ENCODE measurements around the gene NR6A1.

The NR6A1 gene

DNA sequence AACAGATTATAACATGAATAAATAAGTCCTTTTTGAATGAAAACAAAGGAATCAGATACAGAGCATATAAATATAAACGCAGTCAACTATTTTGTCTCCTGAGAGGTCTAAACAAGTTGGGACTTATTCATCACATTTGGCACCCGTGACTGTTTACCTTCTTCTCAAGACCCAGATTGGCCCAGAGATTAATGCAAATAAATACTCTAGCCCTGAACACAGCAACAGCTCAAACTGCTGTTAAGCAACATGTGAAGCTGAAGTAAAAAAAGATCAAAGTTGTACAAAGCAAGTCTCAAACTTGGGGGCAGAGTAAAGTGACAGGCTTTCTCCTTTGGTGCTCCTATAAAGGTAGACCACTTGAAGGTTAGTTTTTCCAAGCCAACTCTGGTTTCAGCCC lies 168.9 kb downstream of the NR6A1 start:
- DNase-seq: peak; percentile 66

GRCh38 chr9:124600407-124600806 lies 170.7 kb downstream of the NR6A1 start:
- no peak for DNase-seq

- no peak for DNase-seq
These were observed 171.9 kb downstream of the NR6A1 start for GRCh38 chr9:124599121-124599795.

- no peak for DNase-seq
These were observed 173.1 kb downstream of the NR6A1 start for GRCh38 chr9:124598048-124598447.

GRCh38 chr9:124596172-124596839 lies 174.8 kb downstream of the NR6A1 start:
- no peak for DNase-seq

DNA sequence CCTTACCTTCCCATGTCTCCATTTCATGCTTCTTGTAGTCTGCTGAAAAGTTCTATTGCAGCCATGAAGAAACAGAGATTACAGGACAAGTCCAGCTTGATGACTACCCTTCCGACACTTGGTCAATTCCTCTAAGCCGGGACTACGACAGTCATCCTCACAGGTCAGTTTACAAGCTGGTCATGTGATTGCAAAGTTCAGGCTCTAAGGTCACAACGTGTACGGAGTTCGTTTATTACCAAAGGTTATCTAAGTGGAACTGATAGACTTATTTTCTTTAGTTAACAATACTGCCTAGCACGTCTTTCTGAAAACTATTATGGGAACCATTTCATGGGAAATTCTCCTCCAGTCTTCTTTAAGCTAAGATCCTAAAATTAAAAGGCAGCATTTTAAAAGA lies 175.4 kb downstream of the NR6A1 start:
- DNase-seq: no peak

DNA sequence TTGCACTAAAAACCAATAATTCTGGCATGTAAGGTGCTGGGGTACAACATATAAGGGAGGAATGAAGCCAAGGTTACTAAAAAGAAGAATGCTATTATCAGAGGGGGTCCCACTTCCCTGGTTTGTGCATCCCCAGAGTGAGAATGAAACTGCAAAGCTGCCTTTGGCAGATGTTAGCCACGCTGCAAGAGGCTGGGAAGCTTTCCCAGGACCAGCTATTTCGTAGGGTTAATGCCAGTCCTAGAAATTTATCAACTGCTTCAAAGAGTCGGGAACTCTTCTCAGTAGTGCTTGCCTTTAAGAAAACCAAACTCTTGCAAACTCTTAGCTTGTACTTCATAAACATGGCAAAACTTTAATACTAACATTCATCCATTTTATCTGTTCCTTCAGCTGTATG lies 176.4 kb downstream of the NR6A1 start:
- no peak for DNase-seq

DNA sequence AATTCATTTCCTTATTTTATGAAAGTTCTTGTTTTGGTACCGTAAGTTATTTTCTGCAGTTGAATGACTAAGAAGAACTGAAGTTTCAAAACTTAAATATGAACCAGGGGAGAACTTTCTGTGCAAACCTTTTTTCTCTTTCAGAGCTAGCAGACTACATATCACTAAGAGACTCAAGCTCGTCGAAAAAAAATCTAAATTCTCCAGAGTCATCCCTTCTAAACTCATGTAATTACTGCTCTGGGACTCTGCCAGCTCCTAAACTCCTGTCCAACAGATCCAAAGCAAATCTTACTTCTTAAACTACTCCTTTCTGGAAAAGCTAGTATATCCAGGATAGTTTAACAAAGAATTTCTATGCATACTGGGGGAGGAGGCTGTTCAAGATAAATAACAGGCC lies 176.9 kb downstream of the NR6A1 start:
- DNase-seq: no peak

DNA sequence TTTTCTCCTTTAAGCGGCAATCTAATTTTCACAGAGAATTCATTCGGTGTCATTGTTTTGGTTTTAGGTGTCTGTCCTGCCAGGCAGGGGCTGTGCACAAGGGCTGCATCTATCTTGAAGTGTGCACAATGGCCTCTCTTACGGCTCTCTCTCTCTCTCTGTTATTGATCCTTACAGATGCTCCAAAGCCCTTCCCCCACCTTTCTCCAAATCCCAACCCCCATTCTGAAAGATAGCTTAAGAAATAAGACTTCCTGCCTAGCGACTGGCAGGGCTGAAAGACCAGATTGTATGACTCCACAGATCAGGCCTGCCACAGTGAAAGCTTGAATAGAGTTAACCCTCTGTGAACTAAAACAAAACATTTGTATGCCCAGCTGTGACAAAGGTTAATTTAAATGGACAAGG lies 177.5 kb downstream of the NR6A1 start:
- peak; percentile 20 for DNase-seq

DNA sequence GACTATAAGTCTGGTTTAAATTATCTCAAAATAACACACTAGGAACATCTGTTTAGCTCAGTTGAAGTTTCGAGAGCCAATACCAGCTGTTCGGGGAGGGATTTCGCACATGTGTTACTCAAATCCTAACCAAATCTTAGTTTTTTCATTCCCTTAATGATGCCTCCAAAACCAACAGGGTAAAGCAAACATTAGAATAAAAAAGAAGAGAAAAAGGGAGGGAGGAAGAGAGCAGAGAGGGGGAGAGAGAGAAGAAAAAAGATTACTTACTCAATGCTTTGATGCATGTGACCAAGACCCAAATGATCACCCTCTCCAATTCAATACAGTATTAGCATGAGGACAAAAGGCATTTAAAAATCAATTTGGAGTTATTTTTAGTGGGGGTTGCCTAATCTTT lies 177.9 kb downstream of the NR6A1 start:
- DNase-seq: no peak

DNA sequence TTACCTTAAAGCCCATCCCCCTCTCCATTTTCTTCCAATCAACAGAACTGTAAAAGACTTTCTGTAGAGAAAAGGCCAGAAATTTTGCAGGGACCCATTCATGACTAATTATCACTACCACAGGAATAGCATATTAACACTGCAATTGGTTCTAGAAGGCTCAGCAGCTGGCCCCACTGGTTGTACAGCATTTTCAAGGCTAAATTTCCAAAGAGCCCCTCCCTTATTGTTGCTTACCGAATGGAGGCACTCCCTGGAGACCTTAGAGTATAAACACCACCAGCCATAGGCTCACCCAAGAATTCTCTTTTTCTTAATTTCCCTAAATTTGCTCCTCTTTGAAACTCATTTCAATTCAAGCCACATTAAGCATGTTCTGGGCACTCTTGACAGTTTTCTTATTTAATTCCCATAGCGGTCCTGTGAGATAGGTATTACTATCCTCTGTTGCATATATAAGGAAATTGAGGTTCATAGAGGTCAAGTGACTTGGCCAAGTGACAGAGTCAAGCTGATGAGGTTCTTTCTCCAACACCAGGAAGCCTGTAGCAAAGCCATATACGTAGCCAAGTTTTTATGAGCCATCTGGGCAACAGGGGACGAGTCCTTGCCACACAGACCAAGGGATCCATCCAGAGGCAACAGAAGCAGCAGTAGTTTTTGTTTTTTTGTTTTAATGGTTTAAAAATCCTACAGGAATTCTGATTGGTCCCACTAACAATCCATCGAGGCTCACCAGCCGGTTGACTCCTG lies 180.0 kb downstream of the NR6A1 start:
- DNase-seq: no peak

GRCh38 chr9:124584631-124585030 lies 186.5 kb downstream of the NR6A1 start:
- DNase-seq: no peak

GRCh38 chr9:124583134-124583533 lies 188.0 kb downstream of the NR6A1 start:
- DNase-seq: no peak

DNA sequence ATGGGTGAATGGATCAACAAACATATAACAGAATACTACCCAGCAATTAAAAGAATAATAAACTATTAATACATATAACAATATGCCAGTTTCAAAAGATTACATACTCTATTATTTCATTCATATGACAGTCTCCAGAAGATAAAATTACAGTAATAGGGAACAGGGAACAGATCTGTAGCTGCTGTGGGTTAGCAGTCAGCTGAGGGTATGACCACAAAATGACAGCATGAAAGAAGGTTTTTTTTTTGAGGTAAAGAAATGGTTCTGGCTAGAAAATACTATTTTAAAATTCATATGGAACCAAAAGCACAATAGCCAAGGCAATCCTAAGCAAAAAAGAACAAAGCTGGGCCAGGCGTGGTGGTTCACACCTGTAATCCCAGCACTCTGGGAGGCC lies 190.9 kb downstream of the NR6A1 start:
- no peak for DNase-seq

GRCh38 chr9:124576751-124577150 lies 194.4 kb downstream of the NR6A1 start:
- no peak for DNase-seq

- no peak for DNase-seq
These were observed 196.4 kb downstream of the NR6A1 start for GRCh38 chr9:124574534-124575375.

- no peak for DNase-seq
These were observed 200.0 kb downstream of the NR6A1 start for GRCh38 chr9:124570942-124571666.

DNA sequence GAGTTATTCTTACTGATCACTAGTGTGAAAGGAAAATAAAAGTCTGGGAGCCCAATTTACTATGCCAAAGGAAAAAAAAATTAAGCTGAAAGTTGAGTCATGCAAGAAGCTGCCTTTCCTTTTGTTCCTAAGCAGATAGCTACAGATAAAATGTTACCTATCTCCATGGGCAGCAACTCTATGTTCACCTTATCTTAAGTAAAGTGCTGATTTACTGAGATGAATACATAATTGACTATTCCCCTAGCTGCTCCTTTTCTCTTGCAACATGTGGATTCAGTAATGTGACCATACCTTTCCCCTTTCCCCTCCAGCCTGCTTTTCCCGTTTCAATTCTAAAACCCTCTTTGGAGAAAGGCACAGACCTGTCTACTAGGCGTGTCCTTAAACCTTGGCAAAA lies 201.2 kb downstream of the NR6A1 start:
- DNase-seq: no peak

DNA sequence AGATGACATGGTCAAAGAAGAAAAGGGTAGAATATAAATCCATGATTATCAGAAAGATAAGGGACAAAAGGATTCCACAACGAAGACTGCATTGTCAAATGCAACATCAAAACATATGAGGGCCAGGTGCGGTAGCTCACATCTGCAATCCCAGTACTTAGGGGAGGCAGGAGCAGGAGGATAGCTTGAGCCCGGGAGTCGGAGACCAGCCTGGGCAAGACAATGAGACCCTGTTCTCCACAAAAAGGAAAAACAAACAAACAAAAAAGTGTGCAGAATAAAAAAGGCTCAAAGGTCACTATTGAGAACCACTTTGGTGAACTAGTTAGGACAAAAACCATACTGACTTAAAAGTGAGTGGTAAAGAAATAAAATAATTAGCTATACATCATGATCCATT lies 203.7 kb downstream of the NR6A1 start:
- no peak for DNase-seq

DNA sequence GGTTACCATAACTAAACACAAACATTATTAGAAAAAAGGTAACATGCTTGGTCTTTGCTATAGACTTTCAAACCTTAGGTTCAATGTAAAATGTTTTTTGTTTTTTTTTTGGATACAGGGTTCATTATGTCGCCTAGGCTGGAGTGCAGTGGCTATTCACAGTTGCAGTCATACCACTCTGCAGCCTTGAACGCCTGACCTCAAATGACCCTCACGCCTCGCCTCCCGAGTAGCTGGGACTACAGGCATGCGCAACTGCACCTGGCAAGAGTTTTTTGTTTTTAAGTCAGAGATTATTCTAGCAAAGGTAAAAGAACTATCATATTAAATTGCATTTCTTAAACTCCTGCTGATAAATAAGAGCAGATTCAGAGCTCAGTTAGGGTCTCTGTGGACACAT lies 208.8 kb downstream of the NR6A1 start:
- DNase-seq: no peak

DNA sequence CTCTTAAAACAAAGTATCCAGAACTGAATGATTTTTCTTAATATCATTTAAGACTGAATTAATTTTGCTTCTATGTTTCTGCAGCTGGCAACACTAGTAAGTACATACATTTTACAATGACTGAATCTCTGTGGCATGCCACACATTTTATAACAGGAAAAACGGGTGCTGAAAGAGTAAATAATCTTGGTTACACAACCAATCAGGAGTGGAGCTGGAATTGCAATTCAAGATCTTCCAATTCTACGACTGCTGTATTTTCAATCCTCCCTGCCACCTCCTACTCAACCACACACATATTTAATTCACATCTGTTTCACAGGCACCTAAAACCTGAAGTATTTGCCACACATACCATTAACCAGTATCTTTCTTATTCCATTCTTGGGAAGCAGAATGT lies 211.2 kb downstream of the NR6A1 start:
- DNase-seq: peak; percentile 38

GRCh38 chr9:124558777-124559470 lies 212.2 kb downstream of the NR6A1 start:
- no peak for DNase-seq
